ENCODE data around the gene ARHGEF9.

DNA sequence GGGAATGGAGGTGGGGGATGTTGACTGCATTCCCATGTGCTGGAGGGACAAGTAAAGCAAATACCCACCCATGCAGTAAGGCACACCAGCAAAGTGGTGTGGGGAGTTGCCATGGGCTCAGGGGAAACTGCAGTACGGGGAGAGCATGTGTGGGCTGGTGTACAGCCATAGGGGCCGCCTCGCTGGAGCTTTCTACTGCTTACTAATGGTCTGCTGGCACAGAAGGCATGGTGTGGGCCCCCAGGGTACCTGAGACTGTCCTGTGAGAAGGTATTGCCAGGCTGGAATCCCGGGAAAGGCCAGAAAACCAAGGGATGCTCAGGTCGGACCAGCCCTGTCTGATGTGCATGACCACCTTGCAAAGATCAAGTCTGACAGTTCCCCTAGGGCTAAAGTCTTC, 199.1 kb downstream of the ARHGEF9 start:
- TF ChIP-seq, protein P1, sequence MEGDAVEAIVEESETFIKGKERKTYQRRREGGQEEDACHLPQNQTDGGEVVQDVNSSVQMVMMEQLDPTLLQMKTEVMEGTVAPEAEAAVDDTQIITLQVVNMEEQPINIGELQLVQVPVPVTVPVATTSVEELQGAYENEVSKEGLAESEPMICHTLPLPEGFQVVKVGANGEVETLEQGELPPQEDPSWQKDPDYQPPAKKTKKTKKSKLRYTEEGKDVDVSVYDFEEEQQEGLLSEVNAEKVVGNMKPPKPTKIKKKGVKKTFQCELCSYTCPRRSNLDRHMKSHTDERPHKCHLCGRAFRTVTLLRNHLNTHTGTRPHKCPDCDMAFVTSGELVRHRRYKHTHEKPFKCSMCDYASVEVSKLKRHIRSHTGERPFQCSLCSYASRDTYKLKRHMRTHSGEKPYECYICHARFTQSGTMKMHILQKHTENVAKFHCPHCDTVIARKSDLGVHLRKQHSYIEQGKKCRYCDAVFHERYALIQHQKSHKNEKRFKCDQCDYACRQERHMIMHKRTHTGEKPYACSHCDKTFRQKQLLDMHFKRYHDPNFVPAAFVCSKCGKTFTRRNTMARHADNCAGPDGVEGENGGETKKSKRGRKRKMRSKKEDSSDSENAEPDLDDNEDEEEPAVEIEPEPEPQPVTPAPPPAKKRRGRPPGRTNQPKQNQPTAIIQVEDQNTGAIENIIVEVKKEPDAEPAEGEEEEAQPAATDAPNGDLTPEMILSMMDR (IDR thresholded peaks at IDR 0.05; ENCODE audit: borderline replicate concordance, extremely low read depth, low read length, poor library complexity, severe bottlenecking): no peak
- TF ChIP-seq EZH2 (IDR thresholded peaks at IDR 0.05; ENCODE audit: borderline replicate concordance, low read depth, low read length, severe bottlenecking): no peak
